Measurements from ENCODE around the gene RABAC1.

The RABAC1 gene

GRCh38 chr19:41913538-41914423 lies 45.3 kb downstream of the RABAC1 start:
- DNase-seq, result no peak

GRCh38 chr19:41912899-41913537 lies 46.1 kb downstream of the RABAC1 start:
- DNase-seq, result no peak

GRCh38 chr19:41911889-41912731 lies 47.0 kb downstream of the RABAC1 start:
- DNase-seq, result no peak

- no peak for DNase-seq
Observed at GRCh38 chr19:41910992-41911888, 47.9 kb downstream of the RABAC1 start.

GRCh38 chr19:41910240-41910991 lies 48.7 kb downstream of the RABAC1 start:
- DNase-seq, result no peak

- no peak for DNase-seq
Observed at GRCh38 chr19:41909706-41910105, 49.4 kb downstream of the RABAC1 start.

- no peak for DNase-seq
Observed at GRCh38 chr19:41908724-41909464, 50.2 kb downstream of the RABAC1 start.

- no peak for DNase-seq
Observed at GRCh38 chr19:41907994-41908615, 51.0 kb downstream of the RABAC1 start.

GRCh38 chr19:41906916-41907680 lies 52.0 kb downstream of the RABAC1 start:
- no peak for DNase-seq

Measured in NCI-H1092 (cell line).